Thoracic aorta (tissue), 2 donors: ENCODE measurements around the gene TEF. TPM values are rescaled to one million over a fixed set of nuclear protein-coding genes. Genes with fewer than 3 reads are reported as not detected.

Experiments
- ATAC-seq: fragments of 150-250 bp; one replicate; pipeline ENCODE4 v1.8.0; 2017; ENCODE audit warnings: low read depth; ENCODE audit not compliant: insufficient number of reproducible peaks, low FRiP score
- DNase-seq: peaks from one replicate; pipeline ENCODE4 v3.0.0-alpha.2; 2020; ENCODE audit warnings: low spot score
- H3K27ac ChIP-seq, 2 donors: fragments of 200-600 bp; sonication (generic); 1 replicate in 1 of 2; 2 replicates in 1 of 2; pipeline ENCODE4 v1.5.1; 2016; ENCODE audit warnings: mild to moderate bottlenecking in 2 of 2, moderate library complexity in 2 of 2
- H3K27me3 ChIP-seq: fragments of 200-600 bp; sonication (generic); replicated peaks from 2 replicates; pipeline ENCODE4 v1.6.0; 2016; ENCODE audit warnings: mild to moderate bottlenecking; ENCODE audit not compliant: insufficient read depth
- H3K36me3 ChIP-seq: fragments of 200-600 bp; sonication (generic); one replicate; pipeline ENCODE4 v1.5.1; 2016
- H3K4me1 ChIP-seq, 2 donors: fragments of 200-600 bp; sonication (generic); 1 replicate in 1 of 2; 2 replicates in 1 of 2; pipeline versions ENCODE4 v1.5.1 to v1.6.0; 2016; ENCODE audit warnings: low read depth in 2 of 2, mild to moderate bottlenecking in 1 of 2; ENCODE audit not compliant: control insufficient read depth in 1 of 2
- H3K4me3 ChIP-seq: fragments of 200-600 bp; sonication (generic); 2 replicates; pipeline ENCODE4 v1.5.1; 2016; ENCODE audit warnings: mild to moderate bottlenecking
- H3K9me3 ChIP-seq: fragments of 200-600 bp; sonication (generic); 2 replicates; pipeline ENCODE4 v1.5.1; 2016
- CTCF ChIP-seq: fragments of 200-600 bp; sonication (generic); IDR thresholded peaks from one replicate; pipeline ENCODE4 v1.5.1; 2019; ENCODE audit warnings: antibody characterized with exemption
- total RNA-seq, 2 donors: library from RNA; depleted of rRNA; stranded (reverse); fragments of >200 nt; gene quantifications; one replicate each; pipeline versions ENCODE4 v1.1.0 to v1.2.3, GENCODE V29; 2016

The TEF gene
- 10 to 100 TPM; 21.4 to 23.1 TPM for total RNA-seq

- no peak for TF ChIP-seq CTCF
- ATAC-seq (peak; percentile 90), DNase-seq (peak; percentile 97)
- Histone ChIP-seq H3K9me3 (no peaks in the 10 kb centered on the region), H3K36me3 (no peaks in the 10 kb centered on the region), H3K27ac (peak within 1 kb of the TSS; percentile 92 to 98), H3K4me1 (peaks cover 13 to 18% of the 10 kb centered on the region in 2 donors), H3K4me3 (peak within 1 kb of the TSS; percentile 97), H3K27me3 (no peaks in the 10 kb centered on the region)
These were observed at the start of gene TEF for GRCh38 chr22:41381329-41382097. TEF (plus strand) TSS chr22:41381942; CDS start chr22:41382045, 103 bp downstream.

- ATAC-seq (no peak), DNase-seq (no peak)
- Histone ChIP-seq H3K27me3 (no peaks in the 10 kb centered on the region), H3K9me3 (no peaks in the 10 kb centered on the region), H3K4me3 (no peak overlapping the region), H3K36me3 (peaks cover 52% of the 10 kb centered on the region), H3K27ac (no peak overlapping the region), H3K4me1 (no peaks in the 10 kb centered on the region)
- TF ChIP-seq CTCF, result no peak
These were observed 49.4 kb upstream of the TEF start for GRCh38 chr22:41332217-41332939.

GRCh38 chr22:41333806-41334205 is 47.9 kb upstream of the TEF start:
- H3K27ac ChIP-seq, result no peak overlapping the region
- H3K27me3 ChIP-seq, result no peaks in the 10 kb centered on the region
- no peaks in the 10 kb centered on the region for H3K9me3 ChIP-seq
- no peak for ATAC-seq
- DNase-seq, result no peak
- no peak for TF ChIP-seq CTCF
- peaks cover 44% of the 10 kb centered on the region for H3K36me3 ChIP-seq
- H3K4me1 ChIP-seq, result no peaks in the 10 kb centered on the region
- H3K4me3 ChIP-seq, result no peak overlapping the region

- Histone ChIP-seq H3K27me3 (no peaks in the 10 kb centered on the region), H3K36me3 (peaks cover 44% of the 10 kb centered on the region), H3K4me3 (no peak overlapping the region), H3K27ac (no peak overlapping the region), H3K9me3 (no peaks in the 10 kb centered on the region), H3K4me1 (no peaks in the 10 kb centered on the region)
- no peak for TF ChIP-seq CTCF
- no peak for DNase-seq
- no peak for ATAC-seq
These were observed 47.5 kb upstream of the TEF start for GRCh38 chr22:41334215-41334614.

- Histone ChIP-seq H3K4me1 (no peaks in the 10 kb centered on the region), H3K27ac (no peak overlapping the region), H3K27me3 (no peaks in the 10 kb centered on the region), H3K36me3 (peaks cover 37% of the 10 kb centered on the region), H3K9me3 (no peaks in the 10 kb centered on the region), H3K4me3 (no peak overlapping the region)
- DNase-seq, result no peak
- TF ChIP-seq CTCF, result no peak
- no peak for ATAC-seq
These were observed 46.6 kb upstream of the TEF start for GRCh38 chr22:41334951-41335635.
